ENCODE measurements around the gene MLPH.

MLPH gene

DNA sequence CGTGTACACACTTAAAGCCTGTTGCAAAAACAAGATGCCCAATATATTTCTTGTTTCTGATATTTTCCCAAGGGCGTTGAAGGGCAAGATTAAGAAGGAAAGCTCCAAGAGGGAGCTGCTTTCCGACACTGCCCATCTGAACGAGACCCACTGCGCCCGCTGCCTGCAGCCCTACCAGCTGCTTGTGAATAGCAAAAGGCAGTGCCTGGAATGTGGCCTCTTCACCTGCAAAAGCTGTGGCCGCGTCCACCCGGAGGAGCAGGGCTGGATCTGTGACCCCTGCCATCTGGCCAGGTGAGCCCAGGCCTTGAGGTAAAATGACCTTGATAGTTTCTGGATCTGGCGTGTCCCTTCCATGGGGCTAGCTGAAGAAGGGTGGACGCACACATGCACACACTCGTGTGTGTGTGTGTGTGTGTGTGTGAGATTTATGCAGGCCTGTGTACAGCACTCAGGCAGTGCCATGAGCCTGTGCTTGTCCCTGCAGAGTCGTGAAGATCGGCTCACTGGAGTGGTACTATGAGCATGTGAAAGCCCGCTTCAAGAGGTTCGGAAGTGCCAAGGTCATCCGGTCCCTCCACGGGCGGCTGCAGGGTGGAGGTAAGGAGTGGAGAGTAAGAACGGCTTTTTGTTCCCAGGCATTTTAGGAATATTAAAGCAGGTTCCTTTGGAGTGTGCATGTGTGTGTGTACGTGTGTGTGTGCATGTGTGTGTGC, 23.6 kb downstream of the MLPH start:
- TF ChIP-seq, protein P1, sequence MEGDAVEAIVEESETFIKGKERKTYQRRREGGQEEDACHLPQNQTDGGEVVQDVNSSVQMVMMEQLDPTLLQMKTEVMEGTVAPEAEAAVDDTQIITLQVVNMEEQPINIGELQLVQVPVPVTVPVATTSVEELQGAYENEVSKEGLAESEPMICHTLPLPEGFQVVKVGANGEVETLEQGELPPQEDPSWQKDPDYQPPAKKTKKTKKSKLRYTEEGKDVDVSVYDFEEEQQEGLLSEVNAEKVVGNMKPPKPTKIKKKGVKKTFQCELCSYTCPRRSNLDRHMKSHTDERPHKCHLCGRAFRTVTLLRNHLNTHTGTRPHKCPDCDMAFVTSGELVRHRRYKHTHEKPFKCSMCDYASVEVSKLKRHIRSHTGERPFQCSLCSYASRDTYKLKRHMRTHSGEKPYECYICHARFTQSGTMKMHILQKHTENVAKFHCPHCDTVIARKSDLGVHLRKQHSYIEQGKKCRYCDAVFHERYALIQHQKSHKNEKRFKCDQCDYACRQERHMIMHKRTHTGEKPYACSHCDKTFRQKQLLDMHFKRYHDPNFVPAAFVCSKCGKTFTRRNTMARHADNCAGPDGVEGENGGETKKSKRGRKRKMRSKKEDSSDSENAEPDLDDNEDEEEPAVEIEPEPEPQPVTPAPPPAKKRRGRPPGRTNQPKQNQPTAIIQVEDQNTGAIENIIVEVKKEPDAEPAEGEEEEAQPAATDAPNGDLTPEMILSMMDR (IDR thresholded peaks at IDR 0.05; ENCODE audit: low read depth, low read length): no peak
- no peak overlapping the region for H3K4me3 ChIP-seq (ENCODE audit: low read depth, low read length)

DNA sequence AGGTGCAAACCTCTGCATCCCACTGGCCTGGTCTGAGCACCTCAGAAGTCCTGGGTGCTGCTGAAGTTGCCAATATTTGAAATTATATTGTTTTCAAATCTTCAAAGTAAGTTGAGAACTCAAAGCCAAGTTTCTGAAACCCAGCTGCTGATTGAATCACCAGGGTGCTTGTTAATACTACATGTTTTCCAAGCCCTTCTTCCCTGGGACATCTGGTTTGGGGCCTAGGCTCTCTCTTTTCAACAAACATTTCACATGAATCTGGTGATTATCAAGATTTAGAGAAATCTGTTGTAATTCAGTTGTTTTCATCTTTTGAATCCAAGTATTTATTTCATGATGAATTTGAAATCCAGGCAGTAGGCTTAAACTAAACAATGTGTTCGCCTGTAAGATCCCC, 24.4 kb downstream of the MLPH start:
- no peak overlapping the region for H3K4me3 ChIP-seq (ENCODE audit: low read depth, low read length)
- TF ChIP-seq, protein P1 (IDR thresholded peaks at IDR 0.05; ENCODE audit: low read depth, low read length): no peak

DNA sequence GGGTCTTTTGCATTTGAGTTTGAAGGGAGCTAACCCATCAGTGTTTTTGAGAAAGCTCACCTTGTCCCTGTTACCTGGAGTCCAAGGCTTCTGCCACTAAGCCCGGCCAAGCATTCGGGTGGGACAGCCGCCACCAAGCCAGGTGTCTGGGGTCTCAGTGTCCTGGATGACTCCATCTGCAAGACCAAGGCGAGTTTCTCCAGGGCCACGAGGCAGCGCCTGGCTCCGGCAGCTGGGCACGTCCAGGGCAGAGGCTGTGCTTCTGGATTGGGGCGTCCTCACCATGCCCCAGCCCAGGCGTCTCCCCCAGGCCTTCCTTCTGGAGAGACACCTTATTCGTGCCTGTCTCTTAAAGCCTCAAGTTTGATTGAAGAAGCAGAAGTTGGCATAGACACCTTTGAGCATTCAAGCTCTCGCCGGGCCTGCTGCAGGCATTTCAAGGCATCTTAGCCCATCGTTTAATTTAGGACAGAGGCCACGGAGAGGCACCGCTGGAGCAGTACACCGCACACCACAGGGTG, 24.9 kb downstream of the MLPH start:
- no peak overlapping the region for H3K4me3 ChIP-seq (ENCODE audit: low read depth, low read length)

DNA sequence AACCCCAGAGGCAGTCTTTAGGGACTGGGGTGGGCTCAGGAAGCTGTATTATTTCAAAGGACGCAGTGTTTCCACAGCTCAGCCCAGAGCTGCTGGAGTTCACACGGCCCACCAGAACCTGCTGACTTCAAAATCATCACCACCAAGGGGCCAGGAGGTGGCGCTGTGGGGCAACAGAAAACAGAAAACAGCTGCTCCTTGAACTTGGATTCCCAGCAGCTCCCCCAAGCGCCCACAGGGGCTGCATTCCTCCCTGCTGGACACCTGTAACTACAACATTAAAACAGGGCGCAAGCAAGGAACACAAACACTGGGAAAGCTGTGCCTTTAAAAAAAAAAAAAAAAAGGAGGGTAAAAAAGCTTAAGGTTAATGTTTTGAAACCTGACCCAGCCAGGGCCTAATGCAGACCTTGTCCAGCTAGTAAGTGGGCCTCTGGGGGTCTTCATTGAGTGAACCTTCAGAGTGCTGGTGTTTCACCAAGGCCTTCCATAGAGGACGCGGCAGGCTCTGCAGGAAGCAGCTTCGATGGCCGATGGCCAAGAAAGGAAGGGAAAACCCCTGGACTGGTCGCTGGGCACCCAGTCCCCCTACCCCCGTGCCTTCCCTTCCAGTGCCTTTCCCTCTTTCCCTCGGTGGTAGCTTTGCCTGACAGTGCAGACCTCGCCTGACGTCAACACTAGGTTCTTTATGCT, 25.9 kb downstream of the MLPH start:
- no peak overlapping the region for H3K4me3 ChIP-seq (ENCODE audit: low read depth, low read length)
- TF ChIP-seq, protein P1 (IDR thresholded peaks at IDR 0.05; ENCODE audit: low read depth, low read length): peak; percentile 85

More for the DNA sequence above, 24.9 kb downstream of the MLPH start:
- TF ChIP-seq, protein P1 (IDR thresholded peaks at IDR 0.05; ENCODE audit: low read depth, low read length): no peak

DNA sequence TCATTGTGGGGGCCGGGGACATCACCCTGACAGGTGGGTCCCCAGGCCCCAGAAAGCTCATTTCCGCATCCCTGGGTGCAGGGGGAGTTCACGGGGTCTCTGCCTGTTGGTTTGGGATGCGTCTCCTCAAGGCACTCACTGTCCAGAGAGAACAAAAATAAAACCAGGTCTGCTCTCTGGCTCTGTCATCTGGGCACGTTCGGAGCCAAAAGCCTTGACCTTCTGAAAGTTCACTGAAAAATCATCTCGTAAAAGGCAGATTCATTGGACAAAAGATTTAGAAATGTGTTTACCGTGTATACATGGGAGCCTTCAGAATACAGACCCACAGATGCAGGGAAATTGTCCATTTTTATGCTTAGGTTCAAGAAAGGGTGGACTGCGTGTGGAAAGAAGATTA, 26.6 kb downstream of the MLPH start:
- TF ChIP-seq, protein P1 (IDR thresholded peaks at IDR 0.05; ENCODE audit: low read depth, low read length): no peak
- no peak overlapping the region for H3K4me3 ChIP-seq (ENCODE audit: low read depth, low read length)

DNA sequence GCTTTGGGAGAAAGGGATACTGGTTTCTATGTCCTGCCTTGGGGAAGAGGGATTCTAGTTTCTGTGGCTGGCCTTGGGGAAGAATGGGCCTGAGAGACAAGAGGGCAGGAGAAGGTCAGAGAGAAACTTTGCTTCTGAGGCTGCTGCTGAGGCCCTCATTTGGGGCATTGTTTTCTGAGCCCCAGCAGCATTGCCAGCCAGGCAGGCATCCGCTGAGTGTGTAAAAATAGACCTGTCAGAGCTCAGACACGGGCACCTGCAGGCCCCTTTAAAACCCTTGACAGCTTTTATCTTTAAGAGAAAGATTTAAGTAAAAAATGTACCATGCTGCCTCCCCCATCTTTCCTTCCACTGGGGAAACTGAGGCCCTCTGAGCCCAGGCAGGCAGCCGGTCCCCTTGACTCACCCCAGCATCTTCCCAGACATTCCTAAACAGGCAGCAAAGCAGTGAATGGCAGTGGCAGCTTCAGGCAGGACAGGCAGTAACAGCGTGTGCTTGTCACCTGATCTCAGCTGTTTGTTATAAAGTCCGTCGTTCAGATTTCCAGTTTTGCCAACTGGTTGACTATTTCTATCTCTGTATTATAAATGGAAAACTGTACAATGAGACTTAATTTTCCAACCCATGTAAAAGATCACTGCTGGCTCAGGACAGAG, 27.6 kb downstream of the MLPH start:
- no peak overlapping the region for H3K4me3 ChIP-seq (ENCODE audit: low read depth, low read length)
- TF ChIP-seq, protein P1 (IDR thresholded peaks at IDR 0.05; ENCODE audit: low read depth, low read length): no peak
